GM12878 (cell line): ENCODE results near the gene SNX32. TPM values are rescaled to one million over a fixed set of nuclear protein-coding genes. Genes with fewer than 3 reads are reported as not detected.

ENCODE experiments used
- BMI1 ChIP-seq: fragments of 450-650 bp; IDR thresholded peaks from 2 replicates; pipeline ENCODE4 v1.6.1; 2016; ENCODE audit warnings: mild to moderate bottlenecking, moderate library complexity, borderline replicate concordance
- DPF2 ChIP-seq: fragments of 450-650 bp; IDR thresholded peaks from 2 replicates; pipeline ENCODE4 v1.6.1; 2017; ENCODE audit warnings: mild to moderate bottlenecking
- EED ChIP-seq: sonication (generic); IDR thresholded peaks from 2 replicates; pipeline ENCODE4 v1.6.1; 2016; ENCODE audit warnings: antibody characterized with exemption, low read depth
- EP300 ChIP-seq, 2 experiments: fragments of 150-350 bp in 1 of 2; IDR thresholded peaks; 2 replicates each; pipeline ENCODE4 v1.6.1; 2011 to 2012; ENCODE audit warnings: low read depth in 2 of 2, low read length in 2 of 2, borderline replicate concordance in 1 of 2, improper control_type of control experiment in 1 of 2, inconsistent platforms in 1 of 2; ENCODE audit not compliant: control insufficient read depth in 1 of 2
- ESRRA ChIP-seq: IDR thresholded peaks from 2 replicates; pipeline ENCODE4 v1.6.1; 2012; ENCODE audit warnings: mild to moderate bottlenecking, low read length, improper control_type of control experiment
- FOXM1 ChIP-seq: IDR thresholded peaks from 2 replicates; pipeline ENCODE4 v1.6.1; 2012; ENCODE audit warnings: low read depth, mild to moderate bottlenecking, inconsistent platforms, low read length, moderate library complexity
- IKZF2 ChIP-seq, 2 experiments: fragments of 450-650 bp; IDR thresholded peaks; 2 replicates each; pipeline ENCODE4 v1.6.1; 2017; ENCODE audit warnings: mild to moderate bottlenecking in 2 of 2, moderate library complexity in 2 of 2
- JUND ChIP-seq: IDR thresholded peaks from 2 replicates; pipeline ENCODE4 v1.6.1; 2012; ENCODE audit warnings: low read depth, mild to moderate bottlenecking, low read length, improper control_type of control experiment, moderate library complexity
- KDM1A ChIP-seq: fragments of 200-600 bp; sonication (generic); IDR thresholded peaks from 2 replicates; pipeline ENCODE4 v1.6.1; 2016; ENCODE audit warnings: borderline replicate concordance
- NBN ChIP-seq: fragments of 450-650 bp; IDR thresholded peaks from 2 replicates; pipeline ENCODE4 v1.6.1; 2016
- NR2F1 ChIP-seq: fragments of 450-650 bp; conservative IDR thresholded peaks from 2 replicates; pipeline ENCODE4 v1.6.1; 2017; ENCODE audit warnings: mild to moderate bottlenecking
- PAX5 ChIP-seq: IDR thresholded peaks from 2 replicates; pipeline ENCODE4 v1.6.1; 2011; ENCODE audit warnings: low read depth, low read length, borderline replicate concordance
- RELA ChIP-seq: fragments of 450-650 bp; IDR thresholded peaks from 2 replicates; pipeline ENCODE4 v1.8.0; 2014; ENCODE audit warnings: borderline replicate concordance; ENCODE audit not compliant: partially characterized antibody
- REST ChIP-seq: IDR thresholded peaks from 2 replicates; pipeline ENCODE4 v1.6.1; 2012; ENCODE audit warnings: mild to moderate bottlenecking, low read depth, low read length
- RFX5 ChIP-seq: IDR thresholded peaks from 2 replicates; pipeline ENCODE4 v1.6.1; 2011; ENCODE audit warnings: low read depth, low read length, improper control_type of control experiment
- SIN3A ChIP-seq: IDR thresholded peaks from 2 replicates; pipeline ENCODE4 v1.6.1; 2012; ENCODE audit warnings: low read depth, low read length, improper control_type of control experiment
- SPI1 ChIP-seq: IDR thresholded peaks from 2 replicates; pipeline ENCODE4 v1.6.1; 2011; ENCODE audit warnings: low read depth, mild to moderate bottlenecking, low read length, moderate library complexity, borderline replicate concordance; ENCODE audit not compliant: insufficient read depth
- SREBF2 ChIP-seq: IDR thresholded peaks from 2 replicates; pipeline ENCODE4 v1.6.1; 2012; ENCODE audit warnings: mild to moderate bottlenecking, low read length
- WRNIP1 ChIP-seq: IDR thresholded peaks from 2 replicates; pipeline ENCODE4 v1.6.1; 2011; ENCODE audit warnings: low read depth, low read length, improper control_type of control experiment, borderline replicate concordance
- YY1 ChIP-seq: IDR thresholded peaks from 2 replicates; pipeline ENCODE4 v1.6.1; 2011; ENCODE audit warnings: low read depth, mild to moderate bottlenecking, low read length
- ZBED1 ChIP-seq: IDR thresholded peaks from 2 replicates; pipeline ENCODE4 v1.6.1; 2016; ENCODE audit warnings: borderline replicate concordance
- ZNF207 ChIP-seq: fragments of 450-650 bp; IDR thresholded peaks from 2 replicates; pipeline ENCODE4 v1.6.1; 2014; ENCODE audit warnings: antibody characterized with exemption, mild to moderate bottlenecking, borderline replicate concordance
- polyA plus RNA-seq, 11 experiments: library from polyadenylated mRNA; depleted of rRNA in 4 of 11; unstranded in 6 of 11; stranded (reverse) in 5 of 11; fragments of >200 nt; fragmentation: Nextera tagmentation in 4 of 11; fragmentation: Illumina TruSeq in 1 of 11; extraction: Ambion mirVana in 4 of 11; extraction: Trizol in 1 of 11; gene quantifications; 1 replicate in 1 of 11; 2 replicates in 10 of 11; pipeline versions ENCODE4 v1.2.1 to v1.2.3, GENCODE V29; 2011 to 2016; ENCODE audit warnings: inconsistent platforms in 2 of 11, missing spikeins in 2 of 11, low read depth in 1 of 11
- total RNA-seq, 4 experiments: library from RNA; depleted of rRNA in 3 of 4; stranded (reverse); fragments of >200 nt in 3 of 4; fragmentation: Illumina TruSeq in 1 of 4; extraction: Trizol in 1 of 4; gene quantifications; 2 replicates each; pipeline versions ENCODE4 v1.2.1 to v1.2.3, GENCODE V29; 2013 to 2021
- TF ChIP-seq, protein P1 (sequence below): fragments of 450-650 bp; IDR thresholded peaks from 2 replicates; pipeline ENCODE4 v1.6.1; 2017; ENCODE audit warnings: mild to moderate bottlenecking, low read depth, inconsistent platforms; ENCODE audit not compliant: poor library complexity, severe bottlenecking
- TF ChIP-seq, protein P2 (sequence below): fragments of 450-650 bp; IDR thresholded peaks from 2 replicates; pipeline ENCODE4 v1.6.1; 2016; ENCODE audit warnings: mild to moderate bottlenecking

SNX32 gene
- total and polyA plus RNA-seq, 10 of the 15 experiments (the other 5 are each of a cell fraction or from before 2014, with no cell fraction given), result 0.04 to 1.5 (median 0.11) TPM; not detected in 1

DNA sequence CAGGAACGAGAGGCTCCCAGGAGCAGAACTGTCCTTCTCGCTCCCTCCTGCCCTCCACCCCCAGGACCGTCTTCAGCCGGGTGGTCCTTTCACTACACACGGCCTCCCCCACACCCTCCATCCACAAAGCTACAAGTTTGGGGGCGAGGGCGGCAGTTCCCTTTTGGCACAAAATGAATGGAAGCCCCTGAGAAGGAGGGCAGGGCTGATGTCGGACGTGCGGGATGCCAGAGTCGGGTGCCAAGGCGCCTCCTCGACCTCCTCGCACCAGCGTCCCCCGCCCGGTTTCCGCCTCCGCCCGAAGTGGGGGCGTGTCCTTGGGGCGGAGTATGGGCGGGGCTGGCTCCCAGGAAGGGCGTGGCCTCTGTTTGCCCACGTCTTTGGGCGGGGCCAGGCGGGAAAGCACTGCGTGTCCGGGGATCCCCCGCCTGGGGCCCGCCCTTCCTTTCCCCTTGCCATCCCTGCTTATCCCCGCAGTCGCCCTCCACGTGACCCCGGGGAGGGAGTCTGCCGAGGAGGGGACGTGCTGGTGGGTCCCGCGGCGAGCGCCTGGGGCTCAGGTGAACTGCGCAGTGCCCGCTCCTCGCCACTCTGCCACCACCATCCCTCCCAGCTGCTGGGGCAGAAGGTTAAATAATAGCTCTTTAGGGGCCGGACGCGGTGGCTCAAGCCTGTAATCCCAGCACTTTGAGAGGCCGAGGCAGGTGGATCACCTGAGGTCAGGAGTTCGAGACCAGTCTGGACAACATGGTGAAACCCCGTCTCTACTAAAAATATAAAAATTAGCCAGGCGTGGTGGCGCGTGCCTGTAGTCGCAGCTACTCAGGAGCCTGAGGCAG is 39.8 kb downstream of the SNX32 start (continued):
- TF ChIP-seq EP300 (IDR thresholded peaks at IDR 0.05; ENCODE audit: borderline replicate concordance in 1 of 2, control insufficient read depth in 1 of 2, low read depth in 2 of 2, low read length in 2 of 2) (no peak), ZBED1 (no peak), SPI1 (no peak), ESRRA (no peak), SIN3A (peak; percentile 42; the same call in 1 of the 2 replicates), REST (no peak), FOXM1 (no peak), NBN (peak; percentile 78), SREBF2 (peak; percentile 44; the same call in 1 of the 2 replicates), IKZF2 (IDR thresholded peaks at IDR 0.05) (peak; percentile 68 to 73; a peak in 3 of 4 replicates), PAX5 (no peak), YY1 (no peak), BMI1 (no peak), NR2F1 (peak; percentile 87), KDM1A (no peak), RFX5 (no peak), RELA (peak; percentile 70), EED (0 out of 2 replicates have a peak, but pooled peaks have one; percentile 18), DPF2 (no peak; the same call in none of the 2 replicates), WRNIP1 (no peak), ZNF207 (peak; percentile 64), JUND (no peak)
- TF ChIP-seq, protein P1, sequence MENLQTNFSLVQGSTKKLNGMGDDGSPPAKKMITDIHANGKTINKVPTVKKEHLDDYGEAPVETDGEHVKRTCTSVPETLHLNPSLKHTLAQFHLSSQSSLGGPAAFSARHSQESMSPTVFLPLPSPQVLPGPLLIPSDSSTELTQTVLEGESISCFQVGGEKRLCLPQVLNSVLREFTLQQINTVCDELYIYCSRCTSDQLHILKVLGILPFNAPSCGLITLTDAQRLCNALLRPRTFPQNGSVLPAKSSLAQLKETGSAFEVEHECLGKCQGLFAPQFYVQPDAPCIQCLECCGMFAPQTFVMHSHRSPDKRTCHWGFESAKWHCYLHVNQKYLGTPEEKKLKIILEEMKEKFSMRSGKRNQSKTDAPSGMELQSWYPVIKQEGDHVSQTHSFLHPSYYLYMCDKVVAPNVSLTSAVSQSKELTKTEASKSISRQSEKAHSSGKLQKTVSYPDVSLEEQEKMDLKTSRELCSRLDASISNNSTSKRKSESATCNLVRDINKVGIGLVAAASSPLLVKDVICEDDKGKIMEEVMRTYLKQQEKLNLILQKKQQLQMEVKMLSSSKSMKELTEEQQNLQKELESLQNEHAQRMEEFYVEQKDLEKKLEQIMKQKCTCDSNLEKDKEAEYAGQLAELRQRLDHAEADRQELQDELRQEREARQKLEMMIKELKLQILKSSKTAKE, result peak; percentile 68
- TF ChIP-seq, protein P2, sequence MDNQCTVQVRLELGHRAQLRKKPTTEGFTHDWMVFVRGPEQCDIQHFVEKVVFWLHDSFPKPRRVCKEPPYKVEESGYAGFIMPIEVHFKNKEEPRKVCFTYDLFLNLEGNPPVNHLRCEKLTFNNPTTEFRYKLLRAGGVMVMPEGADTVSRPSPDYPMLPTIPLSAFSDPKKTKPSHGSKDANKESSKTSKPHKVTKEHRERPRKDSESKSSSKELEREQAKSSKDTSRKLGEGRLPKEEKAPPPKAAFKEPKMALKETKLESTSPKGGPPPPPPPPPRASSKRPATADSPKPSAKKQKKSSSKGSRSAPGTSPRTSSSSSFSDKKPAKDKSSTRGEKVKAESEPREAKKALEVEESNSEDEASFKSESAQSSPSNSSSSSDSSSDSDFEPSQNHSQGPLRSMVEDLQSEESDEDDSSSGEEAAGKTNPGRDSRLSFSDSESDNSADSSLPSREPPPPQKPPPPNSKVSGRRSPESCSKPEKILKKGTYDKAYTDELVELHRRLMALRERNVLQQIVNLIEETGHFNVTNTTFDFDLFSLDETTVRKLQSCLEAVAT, result 0 out of 2 replicates have a peak, but pooled peaks have one; percentile 8
